ENCODE measurements around the gene ARAP2. TPM values are rescaled to one million over a fixed set of nuclear protein-coding genes. Genes with fewer than 3 reads are reported as not detected.

ARAP2 gene
- total and polyA plus RNA-seq, 2 experiments from 2014 or later, result 0.92 to 4.8 TPM

DNA sequence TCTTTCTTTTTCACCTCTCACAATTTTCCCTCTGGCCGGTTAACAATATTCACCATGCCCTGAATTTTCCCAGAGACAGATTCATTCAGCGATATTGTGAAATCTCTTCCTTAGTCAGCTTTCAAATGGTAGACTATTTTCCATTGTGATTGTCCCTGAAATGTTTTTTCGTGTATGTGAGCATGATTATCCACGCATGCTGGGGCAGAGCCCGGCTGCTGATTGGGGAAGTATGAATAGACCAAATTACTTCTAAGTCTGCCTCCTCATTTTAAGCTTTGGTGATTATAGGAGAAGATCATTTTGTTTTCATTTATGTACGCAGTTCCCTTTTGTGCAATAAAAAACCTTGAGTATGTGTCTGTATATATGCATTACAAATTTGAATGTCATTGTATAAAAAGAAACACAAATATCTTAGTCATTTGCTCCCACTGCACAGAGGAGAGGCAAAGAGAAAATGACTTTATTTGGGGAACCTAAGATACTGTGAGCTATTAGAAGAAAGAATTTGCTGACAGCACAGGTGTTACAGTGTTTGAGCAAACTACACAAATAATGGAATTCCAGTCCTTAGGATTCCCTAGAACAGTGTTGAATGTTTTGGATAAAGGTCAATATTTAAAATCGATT lies 48.4 kb upstream of the ARAP2 start:
- Histone ChIP-seq H3K36me3 (ENCODE audit: insufficient read depth) (no peaks in the 10 kb centered on the region), H3K79me2 (replicated peaks; ENCODE audit: insufficient read depth) (no peaks in the 10 kb centered on the region), H3K4me1 (ENCODE audit: insufficient read depth) (peaks cover 12% of the 10 kb centered on the region), H3K4me3 (no peak overlapping the region), H4K20me1 (replicated peaks; ENCODE audit: insufficient read depth) (no peaks in the 10 kb centered on the region), H3K27ac (ENCODE audit: low read depth) (no peak overlapping the region), H3F3A (replicated peaks; ENCODE audit: low read depth) (no peaks in the 10 kb centered on the region), H2AFZ (no peak overlapping the region; the same call in 1 of the 2 replicates), H3K27me3 (ENCODE audit: insufficient read depth) (no peaks in the 10 kb centered on the region), H3K4me2 (no peak overlapping the region), H3K9me2 (ENCODE audit: insufficient read depth) (no peaks in the 10 kb centered on the region)
- Mint-ChIP-seq H3K4me1 (peaks cover 14% of the 10 kb centered on the region; the same call in 2 of the 3 replicates), H3K27me3 (ENCODE audit: insufficient read depth, low read depth, poor library complexity) (peaks cover under 1% of the 10 kb centered on the region), H3K27ac (no peak overlapping the region), H3K9me3 (no peaks in the 10 kb centered on the region), H3K4me3 (no peak overlapping the region), H3K36me3 (ENCODE audit: low read depth) (no peaks in the 10 kb centered on the region)
- ATAC-seq, result no peak
- TF ChIP-seq STAT1 (IDR thresholded peaks at IDR 0.05; ENCODE audit: unreplicated experiment), result no peak
- TF ChIP-seq POLR2AphosphoS5 (IDR thresholded peaks at IDR 0.05; ENCODE audit: low read depth), result no peak
- no peak for TF ChIP-seq ZNF114 (CRISPR knock-in tag; IDR thresholded peaks at IDR 0.05)
- TF ChIP-seq CREB1 (CRISPR knock-in tag; IDR thresholded peaks at IDR 0.05; ENCODE audit: low read depth), result no peak
- TF ChIP-seq NANOG (IDR thresholded peaks at IDR 0.05; ENCODE audit: borderline replicate concordance), result no peak
- TF ChIP-seq, protein P1, sequence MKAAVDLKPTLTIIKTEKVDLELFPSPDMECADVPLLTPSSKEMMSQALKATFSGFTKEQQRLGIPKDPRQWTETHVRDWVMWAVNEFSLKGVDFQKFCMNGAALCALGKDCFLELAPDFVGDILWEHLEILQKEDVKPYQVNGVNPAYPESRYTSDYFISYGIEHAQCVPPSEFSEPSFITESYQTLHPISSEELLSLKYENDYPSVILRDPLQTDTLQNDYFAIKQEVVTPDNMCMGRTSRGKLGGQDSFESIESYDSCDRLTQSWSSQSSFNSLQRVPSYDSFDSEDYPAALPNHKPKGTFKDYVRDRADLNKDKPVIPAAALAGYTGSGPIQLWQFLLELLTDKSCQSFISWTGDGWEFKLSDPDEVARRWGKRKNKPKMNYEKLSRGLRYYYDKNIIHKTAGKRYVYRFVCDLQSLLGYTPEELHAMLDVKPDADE (IDR thresholded peaks at IDR 0.05), result no peak
- TF ChIP-seq, protein P2, sequence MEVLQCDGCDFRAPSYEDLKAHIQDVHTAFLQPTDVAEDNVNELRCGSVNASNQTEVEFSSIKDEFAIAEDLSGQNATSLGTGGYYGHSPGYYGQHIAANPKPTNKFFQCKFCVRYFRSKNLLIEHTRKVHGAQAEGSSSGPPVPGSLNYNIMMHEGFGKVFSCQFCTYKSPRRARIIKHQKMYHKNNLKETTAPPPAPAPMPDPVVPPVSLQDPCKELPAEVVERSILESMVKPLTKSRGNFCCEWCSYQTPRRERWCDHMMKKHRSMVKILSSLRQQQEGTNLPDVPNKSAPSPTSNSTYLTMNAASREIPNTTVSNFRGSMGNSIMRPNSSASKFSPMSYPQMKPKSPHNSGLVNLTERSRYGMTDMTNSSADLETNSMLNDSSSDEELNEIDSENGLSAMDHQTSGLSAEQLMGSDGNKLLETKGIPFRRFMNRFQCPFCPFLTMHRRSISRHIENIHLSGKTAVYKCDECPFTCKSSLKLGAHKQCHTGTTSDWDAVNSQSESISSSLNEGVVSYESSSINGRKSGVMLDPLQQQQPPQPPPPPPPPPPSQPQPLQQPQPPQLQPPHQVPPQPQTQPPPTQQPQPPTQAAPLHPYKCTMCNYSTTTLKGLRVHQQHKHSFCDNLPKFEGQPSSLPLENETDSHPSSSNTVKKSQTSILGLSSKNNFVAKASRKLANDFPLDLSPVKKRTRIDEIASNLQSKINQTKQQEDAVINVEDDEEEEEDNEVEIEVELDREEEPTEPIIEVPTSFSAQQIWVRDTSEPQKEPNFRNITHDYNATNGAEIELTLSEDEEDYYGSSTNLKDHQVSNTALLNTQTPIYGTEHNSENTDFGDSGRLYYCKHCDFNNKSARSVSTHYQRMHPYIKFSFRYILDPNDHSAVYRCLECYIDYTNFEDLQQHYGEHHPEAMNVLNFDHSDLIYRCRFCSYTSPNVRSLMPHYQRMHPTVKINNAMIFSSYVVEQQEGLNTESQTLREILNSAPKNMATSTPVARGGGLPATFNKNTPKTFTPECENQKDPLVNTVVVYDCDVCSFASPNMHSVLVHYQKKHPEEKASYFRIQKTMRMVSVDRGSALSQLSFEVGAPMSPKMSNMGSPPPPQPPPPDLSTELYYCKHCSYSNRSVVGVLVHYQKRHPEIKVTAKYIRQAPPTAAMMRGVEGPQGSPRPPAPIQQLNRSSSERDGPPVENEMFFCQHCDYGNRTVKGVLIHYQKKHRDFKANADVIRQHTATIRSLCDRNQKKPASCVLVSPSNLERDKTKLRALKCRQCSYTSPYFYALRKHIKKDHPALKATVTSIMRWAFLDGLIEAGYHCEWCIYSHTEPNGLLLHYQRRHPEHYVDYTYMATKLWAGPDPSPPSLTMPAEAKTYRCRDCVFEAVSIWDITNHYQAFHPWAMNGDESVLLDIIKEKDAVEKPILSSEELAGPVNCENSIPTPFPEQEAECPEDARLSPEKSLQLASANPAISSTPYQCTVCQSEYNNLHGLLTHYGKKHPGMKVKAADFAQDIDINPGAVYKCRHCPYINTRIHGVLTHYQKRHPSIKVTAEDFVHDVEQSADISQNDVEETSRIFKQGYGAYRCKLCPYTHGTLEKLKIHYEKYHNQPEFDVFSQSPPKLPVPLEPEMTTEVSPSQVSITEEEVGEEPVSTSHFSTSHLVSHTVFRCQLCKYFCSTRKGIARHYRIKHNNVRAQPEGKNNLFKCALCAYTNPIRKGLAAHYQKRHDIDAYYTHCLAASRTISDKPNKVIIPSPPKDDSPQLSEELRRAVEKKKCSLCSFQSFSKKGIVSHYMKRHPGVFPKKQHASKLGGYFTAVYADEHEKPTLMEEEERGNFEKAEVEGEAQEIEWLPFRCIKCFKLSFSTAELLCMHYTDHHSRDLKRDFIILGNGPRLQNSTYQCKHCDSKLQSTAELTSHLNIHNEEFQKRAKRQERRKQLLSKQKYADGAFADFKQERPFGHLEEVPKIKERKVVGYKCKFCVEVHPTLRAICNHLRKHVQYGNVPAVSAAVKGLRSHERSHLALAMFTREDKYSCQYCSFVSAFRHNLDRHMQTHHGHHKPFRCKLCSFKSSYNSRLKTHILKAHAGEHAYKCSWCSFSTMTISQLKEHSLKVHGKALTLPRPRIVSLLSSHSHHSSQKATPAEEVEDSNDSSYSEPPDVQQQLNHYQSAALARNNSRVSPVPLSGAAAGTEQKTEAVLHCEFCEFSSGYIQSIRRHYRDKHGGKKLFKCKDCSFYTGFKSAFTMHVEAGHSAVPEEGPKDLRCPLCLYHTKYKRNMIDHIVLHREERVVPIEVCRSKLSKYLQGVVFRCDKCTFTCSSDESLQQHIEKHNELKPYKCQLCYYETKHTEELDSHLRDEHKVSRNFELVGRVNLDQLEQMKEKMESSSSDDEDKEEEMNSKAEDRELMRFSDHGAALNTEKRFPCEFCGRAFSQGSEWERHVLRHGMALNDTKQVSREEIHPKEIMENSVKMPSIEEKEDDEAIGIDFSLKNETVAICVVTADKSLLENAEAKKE (CRISPR knock-in tag; IDR thresholded peaks at IDR 0.05), result no peak
- TF ChIP-seq EZH2phosphoT487 (IDR thresholded peaks at IDR 0.05; ENCODE audit: unreplicated experiment), result no peak
- TF ChIP-seq ZNF331 (CRISPR knock-in tag; IDR thresholded peaks at IDR 0.05; ENCODE audit: low read depth), result no peak
- no peak for TF ChIP-seq JUNB (IDR thresholded peaks at IDR 0.05; ENCODE audit: unreplicated experiment)
- no peak for TF ChIP-seq EZH2 (IDR thresholded peaks at IDR 0.05; ENCODE audit: low read depth, unreplicated experiment)
- TF ChIP-seq, protein P3, sequence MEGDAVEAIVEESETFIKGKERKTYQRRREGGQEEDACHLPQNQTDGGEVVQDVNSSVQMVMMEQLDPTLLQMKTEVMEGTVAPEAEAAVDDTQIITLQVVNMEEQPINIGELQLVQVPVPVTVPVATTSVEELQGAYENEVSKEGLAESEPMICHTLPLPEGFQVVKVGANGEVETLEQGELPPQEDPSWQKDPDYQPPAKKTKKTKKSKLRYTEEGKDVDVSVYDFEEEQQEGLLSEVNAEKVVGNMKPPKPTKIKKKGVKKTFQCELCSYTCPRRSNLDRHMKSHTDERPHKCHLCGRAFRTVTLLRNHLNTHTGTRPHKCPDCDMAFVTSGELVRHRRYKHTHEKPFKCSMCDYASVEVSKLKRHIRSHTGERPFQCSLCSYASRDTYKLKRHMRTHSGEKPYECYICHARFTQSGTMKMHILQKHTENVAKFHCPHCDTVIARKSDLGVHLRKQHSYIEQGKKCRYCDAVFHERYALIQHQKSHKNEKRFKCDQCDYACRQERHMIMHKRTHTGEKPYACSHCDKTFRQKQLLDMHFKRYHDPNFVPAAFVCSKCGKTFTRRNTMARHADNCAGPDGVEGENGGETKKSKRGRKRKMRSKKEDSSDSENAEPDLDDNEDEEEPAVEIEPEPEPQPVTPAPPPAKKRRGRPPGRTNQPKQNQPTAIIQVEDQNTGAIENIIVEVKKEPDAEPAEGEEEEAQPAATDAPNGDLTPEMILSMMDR (conservative IDR thresholded peaks at IDR 0.05; ENCODE audit: low read depth in 2 of 2), result no peak
- TF ChIP-seq, protein P4, sequence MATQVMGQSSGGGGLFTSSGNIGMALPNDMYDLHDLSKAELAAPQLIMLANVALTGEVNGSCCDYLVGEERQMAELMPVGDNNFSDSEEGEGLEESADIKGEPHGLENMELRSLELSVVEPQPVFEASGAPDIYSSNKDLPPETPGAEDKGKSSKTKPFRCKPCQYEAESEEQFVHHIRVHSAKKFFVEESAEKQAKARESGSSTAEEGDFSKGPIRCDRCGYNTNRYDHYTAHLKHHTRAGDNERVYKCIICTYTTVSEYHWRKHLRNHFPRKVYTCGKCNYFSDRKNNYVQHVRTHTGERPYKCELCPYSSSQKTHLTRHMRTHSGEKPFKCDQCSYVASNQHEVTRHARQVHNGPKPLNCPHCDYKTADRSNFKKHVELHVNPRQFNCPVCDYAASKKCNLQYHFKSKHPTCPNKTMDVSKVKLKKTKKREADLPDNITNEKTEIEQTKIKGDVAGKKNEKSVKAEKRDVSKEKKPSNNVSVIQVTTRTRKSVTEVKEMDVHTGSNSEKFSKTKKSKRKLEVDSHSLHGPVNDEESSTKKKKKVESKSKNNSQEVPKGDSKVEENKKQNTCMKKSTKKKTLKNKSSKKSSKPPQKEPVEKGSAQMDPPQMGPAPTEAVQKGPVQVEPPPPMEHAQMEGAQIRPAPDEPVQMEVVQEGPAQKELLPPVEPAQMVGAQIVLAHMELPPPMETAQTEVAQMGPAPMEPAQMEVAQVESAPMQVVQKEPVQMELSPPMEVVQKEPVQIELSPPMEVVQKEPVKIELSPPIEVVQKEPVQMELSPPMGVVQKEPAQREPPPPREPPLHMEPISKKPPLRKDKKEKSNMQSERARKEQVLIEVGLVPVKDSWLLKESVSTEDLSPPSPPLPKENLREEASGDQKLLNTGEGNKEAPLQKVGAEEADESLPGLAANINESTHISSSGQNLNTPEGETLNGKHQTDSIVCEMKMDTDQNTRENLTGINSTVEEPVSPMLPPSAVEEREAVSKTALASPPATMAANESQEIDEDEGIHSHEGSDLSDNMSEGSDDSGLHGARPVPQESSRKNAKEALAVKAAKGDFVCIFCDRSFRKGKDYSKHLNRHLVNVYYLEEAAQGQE (IDR thresholded peaks at IDR 0.05; ENCODE audit: unreplicated experiment), result no peak
- no peak for DNase-seq (ENCODE audit: low spot score)

All from GM23338 (cell line).